ENCODE measurements around the gene MESP2.

DNA sequence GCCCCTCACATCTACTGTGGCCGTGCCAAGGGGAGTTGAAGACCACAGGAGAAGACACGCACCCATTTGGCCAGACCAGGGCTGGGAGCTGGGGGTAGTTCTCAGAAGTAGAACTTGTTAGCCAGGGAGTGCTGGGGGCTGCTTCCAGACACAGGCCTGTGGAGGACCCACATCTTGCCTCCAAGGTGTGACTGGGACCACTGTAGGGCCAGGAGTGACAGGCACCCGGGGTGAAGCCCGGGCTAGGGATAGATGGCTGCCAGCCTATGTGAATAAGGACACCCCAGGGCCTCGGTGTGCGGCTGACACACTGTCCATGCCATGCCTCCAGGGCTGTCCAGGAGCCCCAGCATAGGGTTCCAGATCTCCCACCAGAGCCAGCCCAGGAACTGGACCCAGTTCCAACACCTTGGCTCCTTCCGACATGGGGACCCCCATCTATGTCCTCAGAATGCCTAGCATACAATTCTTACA lies 36.8 kb downstream of the MESP2 start:
- TF ChIP-seq, protein P1, sequence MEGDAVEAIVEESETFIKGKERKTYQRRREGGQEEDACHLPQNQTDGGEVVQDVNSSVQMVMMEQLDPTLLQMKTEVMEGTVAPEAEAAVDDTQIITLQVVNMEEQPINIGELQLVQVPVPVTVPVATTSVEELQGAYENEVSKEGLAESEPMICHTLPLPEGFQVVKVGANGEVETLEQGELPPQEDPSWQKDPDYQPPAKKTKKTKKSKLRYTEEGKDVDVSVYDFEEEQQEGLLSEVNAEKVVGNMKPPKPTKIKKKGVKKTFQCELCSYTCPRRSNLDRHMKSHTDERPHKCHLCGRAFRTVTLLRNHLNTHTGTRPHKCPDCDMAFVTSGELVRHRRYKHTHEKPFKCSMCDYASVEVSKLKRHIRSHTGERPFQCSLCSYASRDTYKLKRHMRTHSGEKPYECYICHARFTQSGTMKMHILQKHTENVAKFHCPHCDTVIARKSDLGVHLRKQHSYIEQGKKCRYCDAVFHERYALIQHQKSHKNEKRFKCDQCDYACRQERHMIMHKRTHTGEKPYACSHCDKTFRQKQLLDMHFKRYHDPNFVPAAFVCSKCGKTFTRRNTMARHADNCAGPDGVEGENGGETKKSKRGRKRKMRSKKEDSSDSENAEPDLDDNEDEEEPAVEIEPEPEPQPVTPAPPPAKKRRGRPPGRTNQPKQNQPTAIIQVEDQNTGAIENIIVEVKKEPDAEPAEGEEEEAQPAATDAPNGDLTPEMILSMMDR (IDR thresholded peaks at IDR 0.05): no peak
- TF ChIP-seq POLR2A (IDR thresholded peaks at IDR 0.05) (no peak), EP300 (IDR thresholded peaks at IDR 0.05) (no peak), POLR2AphosphoS5 (IDR thresholded peaks at IDR 0.05) (no peak)
